Sigmoid colon (tissue), 7 donors: ENCODE results near the gene LEMD2. TPM values are rescaled to one million over a fixed set of nuclear protein-coding genes. Genes with fewer than 3 reads are reported as not detected.

ENCODE experiments used
- DNase-seq: peaks from one replicate; pipeline ENCODE4 v3.0.0-alpha.2; 2019
- H3K27ac ChIP-seq, 4 donors: fragments of 200-600 bp; sonication (generic); one replicate each; pipeline ENCODE4 v1.5.1; 2016 to 2019; ENCODE audit warnings: mild to moderate bottlenecking in 1 of 4
- H3K27me3 ChIP-seq, 3 donors: fragments of 200-600 bp; sonication (generic); one replicate each; pipeline ENCODE4 v1.5.1; 2019; ENCODE audit warnings: mild to moderate bottlenecking in 1 of 3
- H3K36me3 ChIP-seq, 4 donors: fragments of 200-600 bp; sonication (generic); one replicate each; pipeline ENCODE4 v1.5.1; 2016 to 2019
- H3K4me1 ChIP-seq, 4 donors: fragments of 200-600 bp; sonication (generic); one replicate each; pipeline ENCODE4 v1.5.1; 2017 to 2019
- H3K4me3 ChIP-seq, 4 donors: fragments of 200-600 bp; sonication (generic); one replicate each; pipeline ENCODE4 v1.5.1; 2017 to 2019; ENCODE audit warnings: mild to moderate bottlenecking in 2 of 4, moderate library complexity in 1 of 4
- H3K9me3 ChIP-seq, 4 donors: fragments of 200-600 bp in 3 of 4; sonication (generic) in 3 of 4; one replicate each; pipeline versions ENCODE4 v1.5.1 to v1.6.1; 2013 to 2019
- EP300 ChIP-seq, 4 donors: sonication (generic); formaldehyde crosslinking; IDR thresholded peaks; one replicate each; pipeline ENCODE4 v1.6.1; 2017; ENCODE audit warnings: antibody characterized with exemption in 4 of 4
- POLR2A ChIP-seq, 2 donors: fragments of 450-650 bp; IDR thresholded peaks; one replicate each; pipeline ENCODE4 v1.6.1; 2016; ENCODE audit warnings: antibody characterized with exemption in 2 of 2, mild to moderate bottlenecking in 2 of 2, moderate library complexity in 2 of 2
- POLR2AphosphoS5 ChIP-seq, 4 donors: sonication (generic); formaldehyde crosslinking; IDR thresholded peaks; one replicate each; pipeline ENCODE4 v1.6.1; 2017; ENCODE audit warnings: antibody characterized with exemption in 4 of 4
- WGBS, 2 donors: extraction: QIAGEN DNeasy Blood & Tissue Kit; methylation state at CpG; one replicate each; pipeline ENCODE4 v1.1.7; 2013; 5-methylcytosine and 5-hydroxymethylcytosine counted together
- intact Hi-C: fragments of 100-400 bp; cut with DNase I; formaldehyde crosslinking; loops from one replicate; pipeline ENCODE4 v1.15.1; 2023
- polyA plus RNA-seq, 3 donors: library from polyadenylated mRNA; stranded (reverse); fragments of 200-250 nt; gene quantifications; one replicate each; pipeline ENCODE4 v1.2.3, GENCODE V29; 2013
- total RNA-seq, 4 donors: library from RNA; depleted of rRNA; stranded (reverse); fragments of >200 nt; gene quantifications; one replicate each; pipeline ENCODE4 v1.1.0, GENCODE V29; 2016
- TF ChIP-seq, protein P1 (sequence below), 4 experiments: fragments of 450-650 bp in 3 of 4; fragments of 200-600 bp in 1 of 4; IDR thresholded peaks; one replicate each; pipeline ENCODE4 v1.5.1; 2016 to 2019; ENCODE audit warnings: antibody characterized with exemption in 4 of 4, mild to moderate bottlenecking in 3 of 4, moderate library complexity in 2 of 4
- donor health status: healthy with polysubstance abuse.
- donor health status: Bipolar disorder and iron deficiency.
- donor health status: healthy.

Gene LEMD2
- total and polyA plus RNA-seq, 7 donors = 17.6 to 71.6 (median 38.3) TPM

DNA sequence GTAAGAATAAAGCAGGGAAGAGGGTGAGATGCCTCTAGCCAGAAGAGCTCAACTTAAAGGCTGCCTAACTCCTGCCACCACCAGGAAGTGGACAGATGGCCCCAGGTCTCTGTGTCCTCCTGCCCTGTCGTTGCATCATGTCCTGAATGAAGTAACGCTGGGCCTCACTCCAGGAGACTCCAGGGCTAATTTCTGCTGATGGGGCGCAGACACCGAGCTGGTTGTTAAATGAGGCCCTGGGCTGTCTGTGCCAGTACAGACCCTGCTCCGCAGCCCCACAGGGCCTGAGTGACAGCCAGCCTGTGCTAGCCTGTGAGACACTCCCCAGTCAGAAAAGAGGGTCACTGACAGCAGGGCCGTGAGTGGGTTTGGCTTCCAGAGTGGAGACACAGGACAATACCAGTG is 48.7 kb downstream of the LEMD2 start:
- 80 to 91% methylated on average over 6 of the region's 6 CpGs for WGBS, 2 donors
- Histone ChIP-seq H3K4me3 (no peak overlapping the region), H3K36me3 (peaks cover 0 to 25% (median 2%) of the 10 kb centered on the region in 4 donors), H3K27me3 (no peaks in the 10 kb centered on the region), H3K4me1 (peaks cover 0 to 36% (median 20%) of the 10 kb centered on the region in 4 donors), H3K27ac (peak overlapping the region in 2 of 4 donors; percentile 2 to 23), H3K9me3 (no peaks in the 10 kb centered on the region)
- intact Hi-C loops = no loop called here
- no peak for TF ChIP-seq EP300 (IDR thresholded peaks at IDR 0.05)
- TF ChIP-seq POLR2A (IDR thresholded peaks at IDR 0.05) = no peak
- TF ChIP-seq POLR2AphosphoS5 (IDR thresholded peaks at IDR 0.05) = no peak
- TF ChIP-seq, protein P1, sequence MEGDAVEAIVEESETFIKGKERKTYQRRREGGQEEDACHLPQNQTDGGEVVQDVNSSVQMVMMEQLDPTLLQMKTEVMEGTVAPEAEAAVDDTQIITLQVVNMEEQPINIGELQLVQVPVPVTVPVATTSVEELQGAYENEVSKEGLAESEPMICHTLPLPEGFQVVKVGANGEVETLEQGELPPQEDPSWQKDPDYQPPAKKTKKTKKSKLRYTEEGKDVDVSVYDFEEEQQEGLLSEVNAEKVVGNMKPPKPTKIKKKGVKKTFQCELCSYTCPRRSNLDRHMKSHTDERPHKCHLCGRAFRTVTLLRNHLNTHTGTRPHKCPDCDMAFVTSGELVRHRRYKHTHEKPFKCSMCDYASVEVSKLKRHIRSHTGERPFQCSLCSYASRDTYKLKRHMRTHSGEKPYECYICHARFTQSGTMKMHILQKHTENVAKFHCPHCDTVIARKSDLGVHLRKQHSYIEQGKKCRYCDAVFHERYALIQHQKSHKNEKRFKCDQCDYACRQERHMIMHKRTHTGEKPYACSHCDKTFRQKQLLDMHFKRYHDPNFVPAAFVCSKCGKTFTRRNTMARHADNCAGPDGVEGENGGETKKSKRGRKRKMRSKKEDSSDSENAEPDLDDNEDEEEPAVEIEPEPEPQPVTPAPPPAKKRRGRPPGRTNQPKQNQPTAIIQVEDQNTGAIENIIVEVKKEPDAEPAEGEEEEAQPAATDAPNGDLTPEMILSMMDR (IDR thresholded peaks at IDR 0.05) = no peak
- DNase-seq = no peak

DNA sequence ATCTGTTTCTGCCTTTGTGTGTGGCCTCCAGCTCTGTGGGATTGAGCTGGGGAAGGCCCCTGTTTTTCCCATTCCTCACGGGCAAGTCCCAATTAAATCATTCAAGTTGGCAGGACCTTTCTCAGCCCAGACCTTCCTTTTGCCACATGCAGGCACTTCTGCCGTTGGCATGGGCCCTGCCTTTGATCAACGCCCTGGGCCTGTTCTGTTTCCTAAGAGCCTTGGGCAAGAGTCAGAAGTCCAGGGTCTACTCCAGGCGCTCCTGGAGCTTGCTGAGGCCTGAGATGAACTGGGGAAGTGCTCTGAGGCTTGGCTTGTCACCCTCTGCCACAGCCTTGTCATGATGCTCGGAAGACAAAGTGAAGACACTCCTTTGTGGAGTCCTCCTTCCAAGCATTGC is 49.4 kb downstream of the LEMD2 start:
- Histone ChIP-seq H3K4me1 (peaks cover 0 to 30% (median 14%) of the 10 kb centered on the region in 4 donors), H3K27me3 (no peaks in the 10 kb centered on the region), H3K27ac (peak overlapping the region in 1 of 4 donors; percentile 23), H3K36me3 (peaks cover 0 to 31% (median 5%) of the 10 kb centered on the region in 4 donors), H3K9me3 (no peaks in the 10 kb centered on the region), H3K4me3 (no peak overlapping the region)
- WGBS, 2 donors = 68 to 84% methylated on average over 5 of the region's 5 CpGs
- no peak for DNase-seq
- intact Hi-C loops = no loop called here
- TF ChIP-seq, protein P1 (IDR thresholded peaks at IDR 0.05) = no peak
- TF ChIP-seq POLR2A (IDR thresholded peaks at IDR 0.05) (no peak), EP300 (IDR thresholded peaks at IDR 0.05) (no peak), POLR2AphosphoS5 (IDR thresholded peaks at IDR 0.05) (peak in 1 of 4 donors; percentile 11)

DNA sequence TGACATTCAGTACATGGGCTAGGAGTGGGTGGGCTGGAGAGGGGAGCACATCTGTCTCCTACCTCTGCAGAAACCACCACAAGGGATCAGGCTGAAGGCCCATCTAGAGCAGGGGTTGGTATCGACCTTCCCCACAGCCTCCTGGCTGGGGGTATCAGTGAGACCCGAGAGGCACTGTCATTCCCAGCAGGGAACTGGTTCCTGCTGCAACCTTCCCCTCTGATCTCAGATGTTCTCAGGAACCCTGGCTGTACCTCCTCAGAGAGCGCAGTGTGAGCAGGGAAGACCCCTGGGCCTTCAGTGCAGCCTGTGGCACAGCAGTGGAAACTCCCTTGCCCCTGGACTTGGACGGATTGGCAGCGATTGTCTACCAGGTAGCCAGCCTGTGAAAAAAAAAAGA is 50.1 kb downstream of the LEMD2 start:
- H3K9me3 ChIP-seq = no peaks in the 10 kb centered on the region
- peaks cover 0 to 37% (median 8%) of the 10 kb centered on the region in 4 donors for H3K36me3 ChIP-seq
- 91 to 94% methylated on average over 5 of the region's 5 CpGs for WGBS, 2 donors
- TF ChIP-seq, protein P1 (IDR thresholded peaks at IDR 0.05) = no peak
- no peak for TF ChIP-seq POLR2AphosphoS5 (IDR thresholded peaks at IDR 0.05)
- TF ChIP-seq POLR2A (IDR thresholded peaks at IDR 0.05) = no peak
- TF ChIP-seq EP300 (IDR thresholded peaks at IDR 0.05) = no peak
- peaks cover 0 to 24% (median 10%) of the 10 kb centered on the region in 4 donors for H3K4me1 ChIP-seq
- intact Hi-C loops = no loop called here
- no peak for DNase-seq
- H3K4me3 ChIP-seq = no peak overlapping the region
- H3K27me3 ChIP-seq = no peaks in the 10 kb centered on the region
- H3K27ac ChIP-seq = no peak overlapping the region

DNA sequence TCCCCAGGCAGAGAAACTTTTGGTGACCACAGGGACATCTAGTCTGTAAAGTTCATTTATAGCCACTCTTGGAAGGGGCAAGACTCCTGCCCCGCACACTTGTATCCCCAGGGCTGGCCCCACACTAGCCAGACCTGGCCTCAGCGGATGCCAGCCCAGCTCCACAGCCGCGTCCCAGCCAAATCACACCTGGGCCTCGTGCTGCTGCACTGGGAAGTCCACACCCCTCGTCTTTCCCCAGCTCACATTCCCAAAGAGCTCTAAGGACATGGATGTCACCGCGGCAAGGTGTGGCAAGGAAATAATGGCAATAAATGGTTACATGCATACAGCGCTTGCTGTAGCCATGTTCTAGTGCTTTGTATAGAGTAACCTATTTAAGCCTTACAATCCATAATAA is 50.8 kb downstream of the LEMD2 start:
- Histone ChIP-seq H3K4me3 (no peak overlapping the region), H3K27me3 (no peaks in the 10 kb centered on the region), H3K27ac (no peak overlapping the region), H3K36me3 (peaks cover 0 to 44% (median 8%) of the 10 kb centered on the region in 4 donors), H3K4me1 (peaks cover 0 to 17% (median 5%) of the 10 kb centered on the region in 4 donors), H3K9me3 (no peaks in the 10 kb centered on the region)
- DNase-seq = no peak
- 30 to 67% methylated on average over 9 of the region's 9 CpGs for WGBS, 2 donors
- intact Hi-C loops = no loop called here
- TF ChIP-seq POLR2AphosphoS5 (IDR thresholded peaks at IDR 0.05) (no peak), EP300 (IDR thresholded peaks at IDR 0.05) (no peak), POLR2A (IDR thresholded peaks at IDR 0.05) (no peak)
- TF ChIP-seq, protein P1 (IDR thresholded peaks at IDR 0.05) = no peak
